ENCODE results near the gene NEGR1.

- TF ChIP-seq CTCF (IDR thresholded peaks at IDR 0.05), result no peak
- TF ChIP-seq POLR2AphosphoS5 (IDR thresholded peaks at IDR 0.05), result no peak
- TF ChIP-seq POLR2A (IDR thresholded peaks at IDR 0.05), result no peak
- TF ChIP-seq EP300 (IDR thresholded peaks at IDR 0.05), result no peak
These were observed 624.3 kb downstream of the NEGR1 start for GRCh38 chr1:71657891-71658679.

All from upper lobe of left lung (tissue), 4 donors.